RWPE1 (cell line): ENCODE measurements around the gene DMRTA2.

Experiments
- CTCF ChIA-PET: fragments of 350-600 bp; sonication (Branson Sonifier 250); formaldehyde crosslinking; extraction: SDS; loops from one replicate; lab custom pipeline; 2021; lab: Yijun Ruan, JAX
- POLR2A ChIA-PET: fragments of 400-600 bp; formaldehyde crosslinking; extraction: SDS; loops from one replicate; lab custom pipeline; 2020; ENCODE audit warnings: antibody characterized with exemption; ENCODE audit not compliant: low non-redundant PET; lab: Yijun Ruan, JAX
- DNase-seq: peaks from one replicate; pipeline ENCODE4 v3.0.0; 2012; ENCODE audit warnings: low spot score
- H3K27ac ChIP-seq: fragments of 450-650 bp; 2 replicates; pipeline ENCODE4 v1.5.1; 2017
- CTCF ChIP-seq: fragments of 450-650 bp; conservative IDR thresholded peaks from 2 replicates; pipeline ENCODE4 v1.5.1; 2017; ENCODE audit warnings: low read depth, mild to moderate bottlenecking

The DMRTA2 gene

GRCh38 chr1:50452700-50453099 lies 29.5 kb upstream of the DMRTA2 start:
- no peak for DNase-seq
- ChIA-PET CTCF (interaction anchor here (0.6 kb wide), 1 partner anchor 265 kb away, joined by 3 read pairs; no protein-coding TSS in a partner anchor), POLR2A (no interaction called here)

GRCh38 chr1:50450861-50451653 lies 27.8 kb upstream of the DMRTA2 start:
- TF ChIP-seq CTCF: no peak
- H3K27ac ChIP-seq: no peak overlapping the region
- DNase-seq: no peak
- POLR2A ChIA-PET: no interaction called here
- CTCF ChIA-PET: no interaction called here

More at GRCh38 chr1:50452700-50453099, 29.5 kb upstream of the DMRTA2 start:
- no peak for TF ChIP-seq CTCF
- H3K27ac ChIP-seq: no peak overlapping the region

GRCh38 chr1:50447961-50448360 lies 24.7 kb upstream of the DMRTA2 start:
- CTCF ChIA-PET: no interaction called here
- DNase-seq: no peak
- TF ChIP-seq CTCF: no peak
- no peak overlapping the region for H3K27ac ChIP-seq
- POLR2A ChIA-PET: interaction anchor here (0.5 kb wide), 1 partner anchor 603 kb away, joined by 3 read pairs; no protein-coding TSS in a partner anchor

- ChIA-PET POLR2A (no interaction called here), CTCF (no interaction called here)
- DNase-seq: no peak
- TF ChIP-seq CTCF: no peak
- H3K27ac ChIP-seq: no peak overlapping the region
Observed at GRCh38 chr1:50441183-50441582, 17.9 kb upstream of the DMRTA2 start.

- ChIA-PET CTCF (interaction anchor here (0.6 kb wide), 1 partner anchor 334 kb away, joined by 4 read pairs; no protein-coding TSS in a partner anchor), POLR2A (no interaction called here)
- no peak for TF ChIP-seq CTCF
- no peak overlapping the region for H3K27ac ChIP-seq
- no peak for DNase-seq
Observed at GRCh38 chr1:50438945-50439344, 15.7 kb upstream of the DMRTA2 start.

GRCh38 chr1:50436489-50436888 lies 13.2 kb upstream of the DMRTA2 start:
- ChIA-PET CTCF (no interaction called here), POLR2A (no interaction called here)
- TF ChIP-seq CTCF: no peak
- DNase-seq: no peak
- H3K27ac ChIP-seq: no peak overlapping the region
